H1 (cell line): ENCODE data around the gene SEMA3F. TPM values are rescaled to one million over a fixed set of nuclear protein-coding genes. Genes with fewer than 3 reads are reported as not detected.

Source experiments
- CTCF ChIA-PET: fragments of 300-600 bp; sonication (Branson Sonifier 250); formaldehyde crosslinking; loops from one replicate; lab custom pipeline; 2021; ENCODE audit not compliant: partially characterized antibody; lab: Charles Lee
- POLR2A ChIA-PET: fragments of 300-600 bp; sonication (Branson Sonifier 250); formaldehyde crosslinking; loops from one replicate; lab custom pipeline; 2021; ENCODE audit warnings: inconsistent platforms; ENCODE audit not compliant: partially characterized antibody; lab: Charles Lee
- DNase-seq, 2 experiments: peaks; one replicate each; pipeline versions ENCODE4 v3.0.0 to v3.0.0-alpha.2; 2010 to 2022; ENCODE audit warnings: low spot score in 2 of 2, low read depth in 1 of 2, mixed read lengths in 1 of 2
- FAIRE-seq: peaks from 2 replicates; lab custom pipeline; 2011; peaks lifted over from hg19 to GRCh38; lab: Jason Lieb, UNC
- H2AFZ ChIP-seq: 2 replicates; pipeline ENCODE4 v1.8.1; 2012; ENCODE audit warnings: low read length, inconsistent platforms
- H2AK5ac ChIP-seq: 2 replicates; pipeline ENCODE4 v1.6.1; 2013; ENCODE audit warnings: low read depth, low read length
- H2BK120ac ChIP-seq: replicated peaks from 2 replicates; pipeline ENCODE3; 2013; ENCODE audit warnings: low read depth, low read length, inconsistent platforms
- H2BK12ac ChIP-seq: 2 replicates; pipeline ENCODE4 v1.6.1; 2013; ENCODE audit warnings: low read depth, low read length
- H2BK15ac ChIP-seq: 2 replicates; pipeline ENCODE4 v1.6.1; 2013; ENCODE audit warnings: low read length
- H2BK20ac ChIP-seq: 2 replicates; pipeline ENCODE4 v1.6.1; 2013; ENCODE audit warnings: low read length
- H2BK5ac ChIP-seq: 2 replicates; pipeline ENCODE4 v1.6.1; 2013; ENCODE audit warnings: low read depth, low read length
- H3K14ac ChIP-seq: 2 replicates; pipeline ENCODE4 v1.6.1; 2013; ENCODE audit warnings: inconsistent platforms; ENCODE audit not compliant: insufficient read length
- H3K18ac ChIP-seq: 2 replicates; pipeline ENCODE4 v1.6.1; 2013; ENCODE audit warnings: low read length; ENCODE audit errors: extremely low read depth
- H3K23ac ChIP-seq: 2 replicates; pipeline ENCODE4 v1.6.1; 2013; ENCODE audit warnings: inconsistent platforms; ENCODE audit not compliant: insufficient read length
- H3K23me2 ChIP-seq: 2 replicates; pipeline ENCODE4 v1.6.1; 2013; ENCODE audit warnings: low read depth, low read length
- H3K27ac ChIP-seq: 2 replicates; pipeline ENCODE4 v1.6.1; 2011; ENCODE audit warnings: low read depth, low read length, inconsistent platforms
- H3K27me3 ChIP-seq, 4 experiments: replicated peaks in 1 of 4; 1 replicate in 1 of 4; 2 replicates in 3 of 4; pipeline versions ENCODE4 v1.6.1 to v1.8.1; 2011 to 2013; ENCODE audit warnings: low read length in 3 of 4, mild to moderate bottlenecking in 3 of 4, inconsistent platforms in 2 of 4, mixed read lengths in 2 of 4, moderate library complexity in 1 of 4; ENCODE audit not compliant: control insufficient read depth in 3 of 4, insufficient read depth in 3 of 4; ENCODE audit errors: extremely low read depth in 1 of 4
- H3K36me3 ChIP-seq, 4 experiments: 2 replicates each; pipeline versions ENCODE4 v1.6.1 to v1.8.1; 2011 to 2013; ENCODE audit warnings: mild to moderate bottlenecking in 4 of 4, low read length in 3 of 4, moderate library complexity in 2 of 4, control low read depth in 1 of 4, inconsistent platforms in 1 of 4; ENCODE audit not compliant: insufficient read depth in 4 of 4, control insufficient read depth in 2 of 4
- H3K4ac ChIP-seq: replicated peaks from 2 replicates; pipeline ENCODE3; 2013; ENCODE audit warnings: low read length, low read depth, mixed read lengths, inconsistent platforms; ENCODE audit not compliant: insufficient read length
- H3K4me1 ChIP-seq, 4 experiments: replicated peaks in 1 of 4; 1 replicate in 1 of 4; 2 replicates in 3 of 4; pipeline versions ENCODE4 v1.6.1 to v1.8.1; 2011 to 2013; ENCODE audit warnings: low read length in 3 of 4, inconsistent platforms in 2 of 4, mixed read lengths in 1 of 4; ENCODE audit not compliant: insufficient read depth in 4 of 4, control insufficient read depth in 3 of 4
- H3K4me2 ChIP-seq, 2 experiments: 2 replicates each; pipeline versions ENCODE4 v1.6.1 to v1.8.1; 2011 to 2013; ENCODE audit warnings: low read depth in 2 of 2, low read length in 2 of 2, control low read depth in 1 of 2, inconsistent platforms in 1 of 2, mild to moderate bottlenecking in 1 of 2; ENCODE audit not compliant: insufficient read depth in 1 of 2
- H3K4me3 ChIP-seq, 4 experiments: fragments of 200-600, 300-600 bp in 1 of 4; sonication (generic), shearing (Covaris generic), sonication (Bioruptor Twin) in 1 of 4; 2 replicates each; pipeline versions ENCODE4 v1.5.1 to v1.8.1; 2011 to 2016; ENCODE audit warnings: low read length in 4 of 4, low read depth in 3 of 4, control low read depth in 2 of 4, inconsistent platforms in 2 of 4, mild to moderate bottlenecking in 2 of 4, mixed read lengths in 1 of 4, moderate library complexity in 1 of 4; ENCODE audit not compliant: insufficient read depth in 2 of 4; ENCODE audit errors: extremely low read depth in 1 of 4
- H3K56ac ChIP-seq: replicated peaks from 2 replicates; pipeline ENCODE3; 2013; ENCODE audit warnings: low read depth, mild to moderate bottlenecking, mixed read lengths, low read length, inconsistent platforms; ENCODE audit not compliant: insufficient read length
- H3K79me1 ChIP-seq: 2 replicates; pipeline ENCODE4 v1.6.1; 2013; ENCODE audit warnings: low read depth, low read length, control low read depth
- H3K79me2 ChIP-seq, 2 experiments: 2 replicates each; pipeline versions ENCODE4 v1.6.1 to v1.8.1; 2012 to 2013; ENCODE audit warnings: low read length in 2 of 2, mild to moderate bottlenecking in 2 of 2, inconsistent platforms in 1 of 2; ENCODE audit not compliant: insufficient read depth in 2 of 2, control insufficient read depth in 1 of 2
- H3K9ac ChIP-seq, 4 experiments: replicated peaks in 1 of 4; 1 replicate in 1 of 4; 2 replicates in 3 of 4; pipeline versions ENCODE4 v1.6.1 to v1.8.1; 2011 to 2013; ENCODE audit warnings: low read depth in 3 of 4, low read length in 3 of 4, control low read depth in 2 of 4, mild to moderate bottlenecking in 2 of 4, moderate library complexity in 2 of 4, inconsistent platforms in 1 of 4; ENCODE audit errors: extremely low read depth in 1 of 4
- H3K9me3 ChIP-seq, 2 experiments: 2 replicates each; pipeline versions ENCODE4 v1.6.1 to v1.8.1; 2012 to 2013; ENCODE audit warnings: mild to moderate bottlenecking in 2 of 2, moderate library complexity in 2 of 2, control low read depth in 1 of 2, inconsistent platforms in 1 of 2, low read depth in 1 of 2, low read length in 1 of 2, mixed read lengths in 1 of 2; ENCODE audit not compliant: insufficient read depth in 2 of 2
- H4K20me1 ChIP-seq, 2 experiments: replicated peaks in 1 of 2; 2 replicates each; pipeline versions ENCODE3 to v1.8.1; 2011 to 2013; ENCODE audit warnings: inconsistent platforms in 2 of 2, low read length in 2 of 2, mild to moderate bottlenecking in 1 of 2; ENCODE audit not compliant: insufficient read depth in 2 of 2, control insufficient read depth in 1 of 2
- H4K5ac ChIP-seq: 2 replicates; pipeline ENCODE4 v1.6.1; 2013; ENCODE audit warnings: low read length, low read depth, mixed read lengths, inconsistent platforms; ENCODE audit not compliant: insufficient read length
- H4K8ac ChIP-seq: 2 replicates; pipeline ENCODE4 v1.8.0; 2013; ENCODE audit warnings: mild to moderate bottlenecking, moderate library complexity, low read length, inconsistent platforms; ENCODE audit not compliant: insufficient read depth; ENCODE audit errors: extremely low read depth
- H4K91ac ChIP-seq: replicated peaks from 2 replicates; pipeline ENCODE3; 2013; ENCODE audit warnings: low read length, mixed read lengths, inconsistent platforms; ENCODE audit not compliant: insufficient read length
- KDM5A ChIP-seq: fragments of 200-600 bp; IDR thresholded peaks from 2 replicates; pipeline ENCODE4 v1.7.1; 2012; ENCODE audit warnings: mild to moderate bottlenecking, low read length, inconsistent platforms, mixed read lengths
- NANOG ChIP-seq: IDR thresholded peaks from 2 replicates; pipeline ENCODE4 v1.6.1; 2011; ENCODE audit warnings: low read length, low read depth, mild to moderate bottlenecking, inconsistent platforms; ENCODE audit not compliant: insufficient read depth, poor library complexity, severe bottlenecking
- SP2 ChIP-seq: IDR thresholded peaks from 2 replicates; pipeline ENCODE4 v1.6.1; 2012; ENCODE audit warnings: mild to moderate bottlenecking, low read length, inconsistent platforms
- WGBS, 2 experiments: shearing (Covaris generic) in 1 of 2; methylation state at CpG; one replicate each; pipeline versions ENCODE4 v1.1.6 to v1.1.7; 2013 to 2015; ENCODE audit warnings: low lambda C conversion rate in 2 of 2, mixed read lengths in 2 of 2, inconsistent platforms in 1 of 2, low coverage in 1 of 2, missing lambda C conversion rate in 1 of 2; ENCODE audit not compliant: insufficient replicate concordance in 2 of 2, insufficient coverage in 1 of 2, insufficient read length in 1 of 2; ENCODE audit errors: extremely low coverage in 1 of 2, missing lambda C conversion rate in 1 of 2; 5-methylcytosine and 5-hydroxymethylcytosine counted together
- polyA plus RNA-seq, 7 experiments: library from polyadenylated mRNA; depleted of rRNA in 3 of 7; stranded (reverse) in 5 of 7; unstranded in 2 of 7; fragments of >200 nt in 5 of 7; fragments of 200-250 nt in 2 of 7; gene quantifications; 1 replicate in 5 of 7; 2 replicates in 1 of 7; 4 replicates in 1 of 7; pipeline versions ENCODE4 v1.2.1 to v1.2.3, GENCODE V29; 2011 to 2013; ENCODE audit warnings: missing spikeins in 2 of 7, mixed read lengths in 2 of 7
- total RNA-seq: library from RNA; stranded (reverse); fragmentation: NEBNext Ultra II Directional; extraction: Animal tissue kit (Norgen Biotek cat#: 25700); gene quantifications from 2 replicates; pipeline ENCODE4 v1.2.1, GENCODE V29; 2021
- TF ChIP-seq, protein P1 (sequence below): IDR thresholded peaks from 2 replicates; pipeline ENCODE4 v1.6.1; 2012; ENCODE audit warnings: low read length, inconsistent platforms

The SEMA3F gene
- total and polyA plus RNA-seq, 2 of the 8 experiments (the other 6 are each of a cell fraction or from before 2014, with no cell fraction given): 20.3 to 37.0 TPM

DNA sequence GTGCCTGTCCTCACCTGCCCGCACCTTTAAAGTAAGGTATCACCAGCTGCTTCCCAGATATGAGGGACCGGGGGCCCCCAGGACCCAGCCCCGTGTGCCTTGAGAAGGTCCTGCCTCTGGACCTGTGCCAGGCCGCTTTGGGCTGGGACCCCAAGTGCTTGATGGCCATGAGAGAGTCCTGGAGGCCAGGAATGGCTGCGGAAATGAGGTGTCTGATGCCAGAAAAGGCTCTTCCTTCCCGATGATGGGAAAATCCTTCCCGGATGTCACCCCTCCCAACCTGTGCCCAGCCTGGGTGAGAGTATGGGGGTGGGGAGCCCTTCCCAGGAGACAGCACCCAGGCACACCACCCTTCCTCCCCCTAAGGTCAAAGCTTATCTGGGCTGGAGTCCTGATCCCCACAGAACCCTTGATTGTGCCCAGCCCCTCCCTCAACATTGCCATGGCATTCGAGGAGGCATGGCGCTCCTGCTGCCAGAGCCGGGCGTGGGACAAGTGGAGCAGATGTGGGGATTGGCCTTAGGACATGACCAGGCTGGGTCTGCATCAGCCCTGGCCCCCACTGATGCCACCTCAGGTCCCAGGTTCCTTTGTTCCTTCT lies 14.2 kb downstream of the SEMA3F start:
- DNase-seq (no peak), FAIRE-seq (no peak)
- Histone ChIP-seq H3K14ac (no peak overlapping the region), H3K23ac (no peak overlapping the region), H2BK5ac (no peak overlapping the region), H2AK5ac (no peak overlapping the region), H3K79me1 (peaks cover 24% of the 10 kb centered on the region), H3K4me3 (no peak overlapping the region), H3K9me3 (no peaks in the 10 kb centered on the region), H3K4me1 (peaks cover 0 to 28% (median 20%) of the 10 kb centered on the region in 4 experiments; a peak in 6 of 7 replicates), H3K9ac (no peak overlapping the region), H2BK12ac (no peak overlapping the region), H4K5ac (no peak overlapping the region), H3K36me3 (peaks cover 0 to 8% (median 5%) of the 10 kb centered on the region in 4 experiments; a peak in 4 of 8 replicates), H4K8ac (no peak overlapping the region), H4K91ac (no peak overlapping the region), H3K23me2 (no peaks in the 10 kb centered on the region), H3K4ac (no peak overlapping the region), H3K27ac (no peak overlapping the region), H2BK20ac (no peak overlapping the region), H3K27me3 (no peaks in the 10 kb centered on the region), H4K20me1 (peaks cover 6 to 17% of the 10 kb centered on the region in 2 experiments), H3K4me2 (no peak overlapping the region), H2BK15ac (no peak overlapping the region), H3K56ac (no peak overlapping the region), H3K79me2 (peaks cover 0 to 18% of the 10 kb centered on the region in 2 experiments; a peak in 2 of 4 replicates), H3K18ac (no peak overlapping the region), H2AFZ (no peak overlapping the region), H2BK120ac (no peak overlapping the region)
- TF ChIP-seq SP2: no peak
- no peak for TF ChIP-seq NANOG
- TF ChIP-seq, protein P1, sequence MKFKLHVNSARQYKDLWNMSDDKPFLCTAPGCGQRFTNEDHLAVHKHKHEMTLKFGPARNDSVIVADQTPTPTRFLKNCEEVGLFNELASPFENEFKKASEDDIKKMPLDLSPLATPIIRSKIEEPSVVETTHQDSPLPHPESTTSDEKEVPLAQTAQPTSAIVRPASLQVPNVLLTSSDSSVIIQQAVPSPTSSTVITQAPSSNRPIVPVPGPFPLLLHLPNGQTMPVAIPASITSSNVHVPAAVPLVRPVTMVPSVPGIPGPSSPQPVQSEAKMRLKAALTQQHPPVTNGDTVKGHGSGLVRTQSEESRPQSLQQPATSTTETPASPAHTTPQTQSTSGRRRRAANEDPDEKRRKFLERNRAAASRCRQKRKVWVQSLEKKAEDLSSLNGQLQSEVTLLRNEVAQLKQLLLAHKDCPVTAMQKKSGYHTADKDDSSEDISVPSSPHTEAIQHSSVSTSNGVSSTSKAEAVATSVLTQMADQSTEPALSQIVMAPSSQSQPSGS: no peak
- TF ChIP-seq KDM5A: no peak
- POLR2A ChIA-PET: interaction anchor here (1.0 to 7.2 kb wide), 5 partner anchors 13 to 48 kb away, joined by 3 to 34 read pairs (median 5); no protein-coding TSS in a partner anchor
- 88% methylated on average over 11 of the region's 11 CpGs; no CpG with 5 or more reads in 1 of the 2 experiments for WGBS, 2 experiments
- CTCF ChIA-PET: interaction anchor here (0.7 to 25.0 kb wide), 8 partner anchors 13 to 97 kb away, joined by 3 to 299 read pairs (median 6); partner anchors contain the start of gene GNAT1
